Kidney capillary endothelial cell (primary cell): ENCODE results near the gene CCDC102A.

ENCODE experiments used
- DNase-seq: peaks from one replicate; pipeline ENCODE4 v3.0.0-alpha.2; 2018; ENCODE audit warnings: low spot score

Gene CCDC102A

GRCh38 chr16:57476546-57477410, 59.6 kb downstream of the CCDC102A start:
- no peak for DNase-seq

GRCh38 chr16:57475711-57476339, 60.5 kb downstream of the CCDC102A start:
- peak; percentile 89 for DNase-seq

- no peak for DNase-seq
Observed at GRCh38 chr16:57474671-57475661, 61.4 kb downstream of the CCDC102A start.

- no peak for DNase-seq
Observed at GRCh38 chr16:57473906-57474305, 62.5 kb downstream of the CCDC102A start.

GRCh38 chr16:57473176-57473840, 63.1 kb downstream of the CCDC102A start:
- DNase-seq, result no peak

GRCh38 chr16:57472665-57473060, 63.7 kb downstream of the CCDC102A start:
- no peak for DNase-seq

GRCh38 chr16:57471852-57472664, 64.3 kb downstream of the CCDC102A start:
- DNase-seq, result no peak

GRCh38 chr16:57471209-57471608, 65.2 kb downstream of the CCDC102A start:
- DNase-seq, result no peak

GRCh38 chr16:57470711-57471110, 65.7 kb downstream of the CCDC102A start:
- DNase-seq, result no peak

- DNase-seq, result no peak
Observed at GRCh38 chr16:57469917-57470470, 66.4 kb downstream of the CCDC102A start.

GRCh38 chr16:57469046-57469445, 67.3 kb downstream of the CCDC102A start:
- no peak for DNase-seq

GRCh38 chr16:57468346-57468745, 68.0 kb downstream of the CCDC102A start:
- no peak for DNase-seq

GRCh38 chr16:57464523-57464922, 71.8 kb downstream of the CCDC102A start:
- DNase-seq, result no peak

GRCh38 chr16:57462978-57463362, 73.4 kb downstream of the CCDC102A start:
- DNase-seq, result no peak

GRCh38 chr16:57462209-57462977, 74.0 kb downstream of the CCDC102A start, which contains the start of gene POLR2C:
TSS of gene POLR2C (plus strand) at chr16:57462679. CDS start at chr16:57462725, 46 bp downstream.
- DNase-seq, result peak; percentile 81
